HG03095 (cell line): ENCODE data around the gene ARMC3.
A peak's percentile ranks its signal among the peaks of the same experiment; 100 is the strongest.
"Not testable (repeated sequence)": the region's sequence is repeated elsewhere in the genome, so short reads cannot be mapped to it uniquely, and the experiment has no call there.

Source experiments
- ATAC-seq: cut with Tn5 transposase; IDR thresholded peaks from one replicate; pipeline ENCODE4 v1.9.1; 2021; ENCODE audit warnings: moderate library complexity; ENCODE audit not compliant: unreplicated experiment

The ARMC3 gene

GRCh38 chr10:23070092-23070912, 142.4 kb downstream of the ARMC3 start:
- peak; percentile 9 for ATAC-seq

- peak; percentile 73 for ATAC-seq
Observed at GRCh38 chr10:23070913-23071218, 143.0 kb downstream of the ARMC3 start.

- ATAC-seq: not testable (repeated sequence)
Observed at GRCh38 chr10:23072593-23072992, 144.7 kb downstream of the ARMC3 start.

- ATAC-seq: no peak
Observed at GRCh38 chr10:23073527-23073926, 145.7 kb downstream of the ARMC3 start.

GRCh38 chr10:23075672-23076071, 147.8 kb downstream of the ARMC3 start:
- ATAC-seq: no peak

- ATAC-seq: no peak
Observed at GRCh38 chr10:23078114-23078513, 150.3 kb downstream of the ARMC3 start.

- no peak for ATAC-seq
Observed at GRCh38 chr10:23079700-23080099, 151.8 kb downstream of the ARMC3 start.

GRCh38 chr10:23080262-23080661, 152.4 kb downstream of the ARMC3 start:
- no peak for ATAC-seq

GRCh38 chr10:23081221-23081750, 153.4 kb downstream of the ARMC3 start:
- no peak for ATAC-seq

- no peak for ATAC-seq
Observed at GRCh38 chr10:23081891-23082290, 154.0 kb downstream of the ARMC3 start.
